ES-I3 (cell line): Measurements from ENCODE around the gene TXNRD2.
"Not testable (repeated sequence)": the region's sequence is repeated elsewhere in the genome, so short reads cannot be mapped to it uniquely, and the experiment has no call there.

Source experiments
- H3K36me3 ChIP-seq: 2 replicates; pipeline ENCODE4 v1.6.1; 2013; ENCODE audit warnings: mild to moderate bottlenecking, low read length, control low read depth, moderate library complexity; ENCODE audit not compliant: insufficient read depth
- H3K4me1 ChIP-seq: 2 replicates; pipeline ENCODE4 v1.6.1; 2013; ENCODE audit warnings: mild to moderate bottlenecking, control low read depth, low read length; ENCODE audit not compliant: insufficient read depth
- H3K9ac ChIP-seq: 2 replicates; pipeline ENCODE4 v1.6.1; 2013; ENCODE audit warnings: low read depth, mild to moderate bottlenecking, low read length, moderate library complexity
- H3K9me3 ChIP-seq: 2 replicates; pipeline ENCODE4 v1.6.1; 2013; ENCODE audit warnings: mild to moderate bottlenecking, low read length, moderate library complexity; ENCODE audit not compliant: control insufficient read depth, insufficient read depth

The TXNRD2 gene

GRCh38 chr22:19933341-19934241 lies 8.0 kb downstream of the TXNRD2 start:
- Histone ChIP-seq H3K36me3 (no peaks in the 10 kb centered on the region), H3K9ac (no peak overlapping the region), H3K9me3 (peaks cover 5% of the 10 kb centered on the region; the same call in 1 of the 2 replicates), H3K4me1 (no peaks in the 10 kb centered on the region)

- Histone ChIP-seq H3K36me3 (no peaks in the 10 kb centered on the region), H3K4me1 (no peaks in the 10 kb centered on the region), H3K9ac (no peak overlapping the region), H3K9me3 (peaks cover 5% of the 10 kb centered on the region; the same call in 1 of the 2 replicates)
Measured at GRCh38 chr22:19932367-19933206, 9.0 kb downstream of the TXNRD2 start.

GRCh38 chr22:19931514-19931913 lies 10.1 kb downstream of the TXNRD2 start:
- Histone ChIP-seq H3K4me1 (no peaks in the 10 kb centered on the region), H3K9ac (no peak overlapping the region), H3K36me3 (no peaks in the 10 kb centered on the region), H3K9me3 (peaks cover 5% of the 10 kb centered on the region; the same call in 1 of the 2 replicates)

- Histone ChIP-seq H3K9me3 (no peaks in the 10 kb centered on the region), H3K9ac (no peak overlapping the region)
Measured at GRCh38 chr22:19930551-19931486, 10.8 kb downstream of the TXNRD2 start.

GRCh38 chr22:19929586-19930550 lies 11.8 kb downstream of the TXNRD2 start:
- Histone ChIP-seq H3K36me3 (no peaks in the 10 kb centered on the region), H3K9ac (no peak overlapping the region), H3K9me3 (no peaks in the 10 kb centered on the region), H3K4me1 (no peaks in the 10 kb centered on the region)

More at GRCh38 chr22:19930551-19931486, 10.8 kb downstream of the TXNRD2 start:
- Histone ChIP-seq H3K4me1 (no peaks in the 10 kb centered on the region), H3K36me3 (no peaks in the 10 kb centered on the region)

GRCh38 chr22:19928207-19928606 lies 13.4 kb downstream of the TXNRD2 start:
- Histone ChIP-seq H3K4me1 (no peaks in the 10 kb centered on the region), H3K36me3 (no peaks in the 10 kb centered on the region), H3K9ac (no peak overlapping the region), H3K9me3 (no peaks in the 10 kb centered on the region)

- Histone ChIP-seq H3K9me3 (no peaks in the 10 kb centered on the region), H3K9ac (no peak overlapping the region), H3K36me3 (no peaks in the 10 kb centered on the region), H3K4me1 (no peaks in the 10 kb centered on the region)
Measured at GRCh38 chr22:19927696-19928095, 13.9 kb downstream of the TXNRD2 start.

- not testable (repeated sequence) for H3K9me3 ChIP-seq, H3K9ac ChIP-seq, H3K4me1 ChIP-seq, H3K36me3 ChIP-seq
Measured at GRCh38 chr22:19926028-19926427, 15.6 kb downstream of the TXNRD2 start.

GRCh38 chr22:19923914-19924513 lies 17.6 kb downstream of the TXNRD2 start:
- no peaks in the 10 kb centered on the region for H3K36me3 ChIP-seq
- H3K9me3 ChIP-seq, result no peaks in the 10 kb centered on the region
- no peaks in the 10 kb centered on the region for H3K4me1 ChIP-seq
- H3K9ac ChIP-seq, result no peak overlapping the region

- Histone ChIP-seq H3K9me3 (no peaks in the 10 kb centered on the region), H3K4me1 (no peaks in the 10 kb centered on the region), H3K9ac (no peak overlapping the region), H3K36me3 (no peaks in the 10 kb centered on the region)
Measured at GRCh38 chr22:19921544-19922081, 20.0 kb downstream of the TXNRD2 start.

- no peaks in the 10 kb centered on the region for H3K9me3 ChIP-seq
- H3K9ac ChIP-seq, result no peak overlapping the region
- no peaks in the 10 kb centered on the region for H3K36me3 ChIP-seq
- no peaks in the 10 kb centered on the region for H3K4me1 ChIP-seq
Measured at GRCh38 chr22:19919701-19920363, 21.8 kb downstream of the TXNRD2 start.
